ENCODE results near the gene ZNF565. TPM values are rescaled to one million over a fixed set of nuclear protein-coding genes. Genes with fewer than 3 reads are reported as not detected.

Gene ZNF565
- total and polyA plus RNA-seq, 10 of the 15 experiments (the other 5 are each of a cell fraction or from before 2014, with no cell fraction given), result 0.72 to 2.2 (median 1.8) TPM

GRCh38 chr19:36141039-36141927, 73.2 kb downstream of the ZNF565 start:
- intact Hi-C loops (cut with micrococcal nuclease; ENCODE audit: unreplicated experiment), result no loop called here
- CTCF ChIA-PET, result interaction anchor here (6.3 kb wide), 1 partner anchor 13 kb away, joined by 37 read pairs; no protein-coding TSS in a partner anchor

More at GRCh38 chr19:36141039-36141927, 73.2 kb downstream of the ZNF565 start:
- H2AFZ ChIP-seq (ENCODE audit: control insufficient read depth, low read depth, low read length), result no peak overlapping the region
- H3K4me1 ChIP-seq (ENCODE audit: control insufficient read depth, insufficient read depth, low read length), result peaks cover 10% of the 10 kb centered on the region; the same call in 1 of the 2 replicates
- no peak overlapping the region; the same call in 1 of the 2 replicates for H3K9ac ChIP-seq (ENCODE audit: control insufficient read depth, insufficient read depth, low read length)
- SMC1A ChIA-PET (ENCODE audit: uncharacterized antibody, unreplicated experiment), result no interaction called here
- RAD21 ChIA-PET (ENCODE audit: unreplicated experiment), result interaction anchor here (2.0 kb wide), 1 partner anchor 13 kb away, joined by 9 read pairs; no protein-coding TSS in a partner anchor
- H3K4me2 ChIP-seq (ENCODE audit: control insufficient read depth, insufficient read depth), result peak overlapping the region; percentile 89
- ATAC-seq (peak; percentile 79), DNase-seq (ENCODE audit: low read depth, low spot score) (peak; percentile 53), FAIRE-seq (peak; percentile 74)
- peaks cover 6% of the 10 kb centered on the region for H4K20me1 ChIP-seq (ENCODE audit: control insufficient read depth, insufficient read depth)
- no peak overlapping the region; the same call in 1 of the 2 replicates for H3K27ac ChIP-seq (ENCODE audit: control insufficient read depth, insufficient read depth)
- 44% methylated on average over 18 of the region's 42 CpGs for WGBS (ENCODE audit: insufficient coverage, insufficient replicate concordance, low lambda C conversion rate, missing lambda C conversion rate)
- POLR2A ChIA-PET, result interaction anchor here (0.7 to 2.0 kb wide), 5 partner anchors 13 to 41 kb away, joined by 3 to 12 read pairs (median 8); partner anchors contain the start of genes POLR2I and TBCB
- BruUV-seq (replicated peaks), result no TSS peak
- H3K9me3 ChIP-seq (replicated peaks; ENCODE audit: control insufficient read depth, insufficient read depth, low read length), result no peaks in the 10 kb centered on the region
- H3K27me3 ChIP-seq (replicated peaks in 1 of 2; ENCODE audit: control insufficient read depth in 2 of 2, insufficient read depth in 2 of 2, low read length in 1 of 2), result no peaks in the 10 kb centered on the region
- peaks cover 16% of the 10 kb centered on the region for H3K79me2 ChIP-seq (ENCODE audit: control insufficient read depth, insufficient read depth, low read length)
- H3K4me3 ChIP-seq, result peak overlapping the region; percentile 96
- TF ChIP-seq YY1 (IDR thresholded peaks at IDR 0.05; ENCODE audit: low read depth, low read length) (peak; percentile 66; the same call in 1 of the 2 replicates), NRF1 (conservative IDR thresholded peaks at IDR 0.05; ENCODE audit: low read depth, low read length) (peak; percentile 25; the same call in 1 of the 2 replicates), SREBF1 (IDR thresholded peaks at IDR 0.05; ENCODE audit: low read length) (no peak), HDGF (IDR thresholded peaks at IDR 0.05) (peak; percentile 78), NFXL1 (IDR thresholded peaks at IDR 0.05; ENCODE audit: borderline replicate concordance) (no peak), RUNX3 (IDR thresholded peaks at IDR 0.05; ENCODE audit: low read length) (0 out of 2 replicates have a peak, but pooled peaks have one; percentile 12), NFIC (IDR thresholded peaks at IDR 0.05; ENCODE audit: low read depth, low read length) (no peak), PML (IDR thresholded peaks at IDR 0.05; ENCODE audit: low read length) (no peak), POLR2A (IDR thresholded peaks at IDR 0.05; ENCODE audit: low read depth, low read length) (peak; percentile 74), BHLHE40 (IDR thresholded peaks at IDR 0.05; ENCODE audit: borderline replicate concordance in 1 of 2, low read depth in 2 of 2, low read length in 1 of 2) (no peak)
- TF ChIP-seq, protein P1, sequence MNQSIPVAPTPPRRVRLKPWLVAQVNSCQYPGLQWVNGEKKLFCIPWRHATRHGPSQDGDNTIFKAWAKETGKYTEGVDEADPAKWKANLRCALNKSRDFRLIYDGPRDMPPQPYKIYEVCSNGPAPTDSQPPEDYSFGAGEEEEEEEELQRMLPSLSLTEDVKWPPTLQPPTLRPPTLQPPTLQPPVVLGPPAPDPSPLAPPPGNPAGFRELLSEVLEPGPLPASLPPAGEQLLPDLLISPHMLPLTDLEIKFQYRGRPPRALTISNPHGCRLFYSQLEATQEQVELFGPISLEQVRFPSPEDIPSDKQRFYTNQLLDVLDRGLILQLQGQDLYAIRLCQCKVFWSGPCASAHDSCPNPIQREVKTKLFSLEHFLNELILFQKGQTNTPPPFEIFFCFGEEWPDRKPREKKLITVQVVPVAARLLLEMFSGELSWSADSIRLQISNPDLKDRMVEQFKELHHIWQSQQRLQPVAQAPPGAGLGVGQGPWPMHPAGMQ (IDR thresholded peaks at IDR 0.05; ENCODE audit: borderline replicate concordance), result no peak
- peaks cover 9 to 13% of the 10 kb centered on the region in 2 experiments; a peak in 3 of 4 replicates for H3K36me3 ChIP-seq (ENCODE audit: control insufficient read depth in 2 of 2, insufficient read depth in 2 of 2, low read length in 1 of 2)
- in situ Hi-C loops (cut with MboI), result no loop called here
